CD4-positive, CD25-positive, alpha-beta regulatory T cell (primary cell): Measurements from ENCODE around the gene OPCML. TPM values are rescaled to one million over a fixed set of nuclear protein-coding genes. Genes with fewer than 3 reads are reported as not detected.
A peak's percentile ranks its signal among the peaks of the same experiment; 100 is the strongest.

Source experiments
- ATAC-seq, 2 donors: fragments of 150-1000 bp; cut with Tn5 transposase; one replicate each; pipeline ENCODE4 v1.10.0; 2021; ENCODE audit warnings: low read depth in 2 of 2, moderate number of reproducible peaks in 2 of 2, moderate library complexity in 1 of 2
- DNase-seq, 3 donors: peaks; one replicate each; pipeline versions ENCODE4 v3.0.0 to v3.0.0-alpha.2; 2012 to 2022; ENCODE audit warnings: mixed read lengths in 1 of 3
- H3K27ac ChIP-seq: one replicate; pipeline ENCODE4 v1.7.0; 2013; ENCODE audit warnings: mild to moderate bottlenecking, low read length; ENCODE audit not compliant: insufficient read depth, poor library complexity, severe bottlenecking
- H3K27me3 ChIP-seq: one replicate; pipeline ENCODE4 v1.7.0; 2013; ENCODE audit warnings: low read length; ENCODE audit not compliant: control insufficient read depth, insufficient read depth
- H3K36me3 ChIP-seq: one replicate; pipeline ENCODE4 v1.7.0; 2013; ENCODE audit warnings: mild to moderate bottlenecking, low read length, moderate library complexity; ENCODE audit not compliant: control insufficient read depth, insufficient read depth
- H3K4me1 ChIP-seq: 2 replicates; pipeline ENCODE4 v1.7.0; 2013; ENCODE audit warnings: mild to moderate bottlenecking, low read length; ENCODE audit not compliant: insufficient read depth, control insufficient read depth, poor library complexity, severe bottlenecking
- H3K4me3 ChIP-seq: one replicate; pipeline ENCODE4 v1.7.0; 2013; ENCODE audit warnings: low read depth, mild to moderate bottlenecking, low read length, moderate library complexity
- H3K9me3 ChIP-seq, 2 experiments: 1 replicate in 1 of 2; 2 replicates in 1 of 2; pipeline ENCODE4 v1.7.0; 2013; ENCODE audit warnings: low read length in 2 of 2, mild to moderate bottlenecking in 1 of 2, moderate library complexity in 1 of 2; ENCODE audit not compliant: control insufficient read depth in 2 of 2
- H3K27ac Mint-ChIP-seq, 3 donors: one replicate each; pipeline ENCODE4 v1.8.0; 2020 to 2022; ENCODE audit warnings: mild to moderate bottlenecking in 3 of 3, mixed read lengths in 3 of 3, moderate library complexity in 2 of 3
- H3K27me3 Mint-ChIP-seq: one replicate; pipeline ENCODE4 v1.8.0; 2022; ENCODE audit warnings: mild to moderate bottlenecking, mixed read lengths
- H3K36me3 Mint-ChIP-seq: one replicate; pipeline ENCODE4 v1.8.0; 2020; ENCODE audit warnings: mixed read lengths
- H3K4me1 Mint-ChIP-seq, 4 donors: one replicate each; pipeline ENCODE4 v1.8.0; 2020 to 2022; ENCODE audit warnings: mixed read lengths in 4 of 4, mild to moderate bottlenecking in 1 of 4
- H3K4me3 Mint-ChIP-seq, 4 donors: one replicate each; pipeline ENCODE4 v1.8.0; 2020 to 2022; ENCODE audit warnings: mild to moderate bottlenecking in 4 of 4, mixed read lengths in 4 of 4, moderate library complexity in 3 of 4
- H3K9me3 Mint-ChIP-seq, 7 donors: one replicate each; pipeline ENCODE4 v1.8.0; 2020 to 2022; ENCODE audit warnings: mixed read lengths in 7 of 7, mild to moderate bottlenecking in 3 of 7, moderate library complexity in 2 of 7
- polyA plus RNA-seq, 4 donors: library from polyadenylated mRNA; unstranded; fragments of 300-500 nt; fragmentation: Illumina TruSeq; gene quantifications; one replicate each; pipeline ENCODE4 v1.2.3, GENCODE V29; 2021
- total RNA-seq: library from RNA; stranded (reverse); gene quantifications from one replicate; pipeline ENCODE4 v1.2.3, GENCODE V29; 2022

Gene OPCML
- total and polyA plus RNA-seq, 5 donors from 2014 or later, result not detected

DNA sequence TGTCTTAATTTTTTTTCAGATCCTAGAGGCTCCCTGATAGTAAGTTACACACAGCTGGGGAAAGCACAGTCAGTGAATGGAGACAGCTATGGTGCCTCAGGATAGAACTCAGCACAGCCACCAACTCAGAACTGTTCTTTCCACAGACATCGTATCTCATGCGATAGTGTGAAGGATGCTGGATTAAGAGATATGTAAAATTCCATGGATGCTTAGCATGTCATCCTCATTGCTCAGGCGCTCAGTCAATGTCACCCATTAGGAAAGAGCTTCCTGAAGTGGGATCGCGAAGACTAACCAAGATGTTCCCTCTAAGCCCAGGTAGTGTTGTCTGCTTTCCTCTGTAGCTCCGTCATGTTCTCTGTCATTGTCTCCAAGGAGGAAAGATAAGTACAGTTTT lies 1000.4 kb downstream of the OPCML start:
- Histone ChIP-seq H3K4me3 (no peak overlapping the region), H3K36me3 (no peaks in the 10 kb centered on the region), H3K27me3 (no peaks in the 10 kb centered on the region), H3K27ac (no peak overlapping the region), H3K4me1 (no peaks in the 10 kb centered on the region), H3K9me3 (no peaks in the 10 kb centered on the region)
- no peaks in the 10 kb centered on the region for H3K4me1 Mint-ChIP-seq
- no peaks in the 10 kb centered on the region for H3K36me3 Mint-ChIP-seq
- no peak overlapping the region for H3K27ac Mint-ChIP-seq
- DNase-seq (no peak), ATAC-seq (no peak)
- H3K27me3 Mint-ChIP-seq, result no peaks in the 10 kb centered on the region
- peaks cover 0 to 2% (median 0%) of the 10 kb centered on the region in 7 donors for H3K9me3 Mint-ChIP-seq
- no peak overlapping the region for H3K4me3 Mint-ChIP-seq

DNA sequence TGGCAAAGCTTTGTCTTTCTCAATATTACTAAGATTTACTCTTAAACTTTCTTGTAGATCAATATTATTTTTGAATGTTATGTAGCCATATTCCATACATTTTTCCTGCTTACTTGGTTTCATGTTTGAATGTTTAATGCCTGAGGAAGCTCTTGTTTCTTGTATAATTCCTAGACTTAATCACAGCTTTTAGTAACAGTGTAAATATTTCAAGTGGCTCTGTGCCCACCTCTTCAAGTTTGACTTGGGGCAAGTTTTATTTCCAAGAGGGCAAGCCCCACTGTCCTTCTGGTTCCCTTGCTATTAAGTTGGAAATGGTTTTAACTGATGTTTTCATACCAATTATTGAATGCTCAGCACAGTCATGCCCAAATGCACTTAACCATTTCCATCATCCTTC lies 1004.1 kb downstream of the OPCML start:
- H3K36me3 ChIP-seq, result no peaks in the 10 kb centered on the region
- no peak overlapping the region for H3K27ac ChIP-seq
- H3K27me3 ChIP-seq, result no peaks in the 10 kb centered on the region
- Mint-ChIP-seq H3K27ac (no peak overlapping the region), H3K27me3 (no peaks in the 10 kb centered on the region), H3K4me3 (no peak overlapping the region), H3K4me1 (no peaks in the 10 kb centered on the region), H3K36me3 (no peaks in the 10 kb centered on the region), H3K9me3 (peaks cover 0 to 6% (median 0%) of the 10 kb centered on the region in 7 donors)
- no peak for DNase-seq
- H3K9me3 ChIP-seq, result no peaks in the 10 kb centered on the region
- no peak for ATAC-seq
- no peaks in the 10 kb centered on the region for H3K4me1 ChIP-seq
- H3K4me3 ChIP-seq, result no peak overlapping the region

- Mint-ChIP-seq H3K4me3 (no peak overlapping the region), H3K9me3 (peaks cover 0 to 9% (median 2%) of the 10 kb centered on the region in 7 donors), H3K27me3 (no peaks in the 10 kb centered on the region), H3K4me1 (no peaks in the 10 kb centered on the region), H3K27ac (no peak overlapping the region), H3K36me3 (no peaks in the 10 kb centered on the region)
- no peaks in the 10 kb centered on the region for H3K4me1 ChIP-seq
- H3K27ac ChIP-seq, result no peak overlapping the region
- ATAC-seq (no peak), DNase-seq (no peak)
- H3K36me3 ChIP-seq, result no peaks in the 10 kb centered on the region
- no peaks in the 10 kb centered on the region for H3K9me3 ChIP-seq
- no peak overlapping the region for H3K4me3 ChIP-seq
- H3K27me3 ChIP-seq, result no peaks in the 10 kb centered on the region
Measured at GRCh38 chr11:132523929-132524328, 1008.4 kb downstream of the OPCML start.

- no peaks in the 10 kb centered on the region for H3K4me1 Mint-ChIP-seq
- DNase-seq, result no peak
Measured at GRCh38 chr11:132520199-132520598, 1012.1 kb downstream of the OPCML start.

DNA sequence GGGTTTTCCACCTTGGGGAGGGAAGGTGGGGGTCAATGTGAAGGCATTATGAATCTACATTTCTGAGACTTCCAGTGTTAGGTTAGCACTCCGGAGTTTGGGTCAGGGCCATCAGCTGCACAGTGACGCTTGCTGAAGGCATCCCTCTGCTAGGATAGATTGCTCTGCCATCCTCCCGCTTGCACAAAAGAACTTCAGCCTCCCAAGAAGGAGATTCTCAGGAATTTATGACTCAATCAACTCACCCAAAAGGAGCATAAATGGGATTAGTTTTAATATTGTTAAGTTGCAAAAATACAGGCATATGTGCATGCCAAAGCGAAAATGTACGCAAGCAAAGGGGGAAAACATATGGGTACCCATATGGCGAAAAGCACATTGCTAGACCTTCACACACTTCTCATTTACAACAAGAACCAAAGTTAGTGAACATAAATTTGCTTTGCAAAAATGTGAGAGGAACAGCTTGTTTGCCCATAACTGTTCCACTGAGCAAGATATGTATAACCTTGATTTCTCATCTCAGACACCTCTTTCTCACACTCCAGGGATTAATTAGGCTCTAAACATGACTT lies 1013.0 kb downstream of the OPCML start:
- Histone ChIP-seq H3K9me3 (no peaks in the 10 kb centered on the region), H3K4me3 (no peak overlapping the region), H3K27ac (no peak overlapping the region), H3K4me1 (no peaks in the 10 kb centered on the region), H3K36me3 (no peaks in the 10 kb centered on the region), H3K27me3 (no peaks in the 10 kb centered on the region)
- H3K4me1 Mint-ChIP-seq, result no peaks in the 10 kb centered on the region
- H3K27ac Mint-ChIP-seq, result no peak overlapping the region
- no peaks in the 10 kb centered on the region for H3K36me3 Mint-ChIP-seq
- H3K4me3 Mint-ChIP-seq, result no peak overlapping the region
- no peaks in the 10 kb centered on the region for H3K27me3 Mint-ChIP-seq
- DNase-seq, result no peak
- peaks cover 0 to 9% (median 4%) of the 10 kb centered on the region in 7 donors for H3K9me3 Mint-ChIP-seq
- ATAC-seq, result no peak

More at GRCh38 chr11:132520199-132520598, 1012.1 kb downstream of the OPCML start:
- Mint-ChIP-seq H3K4me3 (no peak overlapping the region), H3K9me3 (peaks cover 0 to 9% (median 4%) of the 10 kb centered on the region in 7 donors), H3K27me3 (no peaks in the 10 kb centered on the region), H3K27ac (no peak overlapping the region), H3K36me3 (no peaks in the 10 kb centered on the region)
- H3K4me3 ChIP-seq, result no peak overlapping the region
- no peaks in the 10 kb centered on the region for H3K9me3 ChIP-seq
- H3K36me3 ChIP-seq, result no peaks in the 10 kb centered on the region
- H3K27ac ChIP-seq, result no peak overlapping the region
- ATAC-seq, result no peak
- no peaks in the 10 kb centered on the region for H3K27me3 ChIP-seq
- no peaks in the 10 kb centered on the region for H3K4me1 ChIP-seq

DNA sequence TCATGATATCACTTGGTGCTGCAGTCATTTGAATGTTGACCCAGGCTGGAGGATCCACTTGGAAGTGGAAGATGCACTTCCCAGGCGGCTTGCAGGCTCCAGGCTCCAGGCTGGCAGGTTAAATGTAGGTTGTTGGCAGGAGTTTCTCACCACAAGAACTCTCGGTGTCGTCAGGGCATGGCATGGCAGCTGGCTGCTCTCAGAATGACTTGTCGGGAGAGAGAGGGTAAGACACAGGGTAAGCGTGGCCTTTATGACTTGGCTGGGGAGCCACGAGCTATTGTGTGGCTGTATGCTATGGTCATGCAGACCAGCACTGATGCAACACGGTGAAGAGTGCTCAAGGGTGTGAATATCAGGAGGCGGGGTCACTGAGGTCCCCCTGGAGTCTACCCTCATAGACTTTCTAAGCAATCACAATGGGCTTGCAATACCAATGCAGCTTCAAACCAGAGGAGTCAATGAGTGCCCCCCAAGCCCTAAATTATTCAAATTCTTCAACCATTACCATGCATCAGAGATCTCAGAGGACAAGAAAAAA lies 1027.7 kb downstream of the OPCML start:
- H3K4me1 ChIP-seq, result no peaks in the 10 kb centered on the region
- Mint-ChIP-seq H3K4me1 (no peaks in the 10 kb centered on the region), H3K36me3 (no peaks in the 10 kb centered on the region), H3K9me3 (peaks cover 3 to 12% (median 5%) of the 10 kb centered on the region in 7 donors), H3K27ac (peak overlapping the region in 1 of 3 donors; percentile 32), H3K4me3 (no peak overlapping the region), H3K27me3 (peaks cover 9% of the 10 kb centered on the region)
- no peak overlapping the region for H3K4me3 ChIP-seq
- H3K9me3 ChIP-seq, result peaks cover 0 to 1% of the 10 kb centered on the region in 2 experiments
- DNase-seq (no peak), ATAC-seq (no peak)
- no peaks in the 10 kb centered on the region for H3K36me3 ChIP-seq
- H3K27ac ChIP-seq, result no peak overlapping the region
- no peaks in the 10 kb centered on the region for H3K27me3 ChIP-seq

DNA sequence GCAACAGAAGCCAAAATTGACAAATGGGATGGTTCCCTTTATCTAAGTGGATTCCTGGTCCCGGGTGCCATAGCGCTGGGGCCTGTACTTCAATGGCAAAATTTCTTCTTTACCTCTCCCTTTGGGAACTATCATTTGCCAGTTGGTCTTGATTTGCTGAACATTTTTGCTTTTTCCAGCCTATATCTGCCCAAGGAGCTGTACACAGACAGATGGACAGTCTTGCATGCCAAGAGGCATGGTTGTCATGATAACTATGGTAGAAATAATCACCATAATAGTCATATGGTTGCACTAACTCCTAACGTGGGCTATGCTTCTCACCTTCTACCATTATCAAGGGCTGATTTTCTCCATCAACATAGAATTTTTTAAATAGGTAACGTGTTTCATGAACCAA lies 1030.9 kb downstream of the OPCML start:
- H3K4me1 ChIP-seq, result no peaks in the 10 kb centered on the region
- ATAC-seq (no peak), DNase-seq (no peak)
- no peak overlapping the region for H3K4me3 Mint-ChIP-seq
- H3K27me3 ChIP-seq, result no peaks in the 10 kb centered on the region
- H3K9me3 Mint-ChIP-seq, result peaks cover 1 to 7% (median 5%) of the 10 kb centered on the region in 7 donors
- H3K36me3 ChIP-seq, result no peaks in the 10 kb centered on the region
- H3K27ac ChIP-seq, result no peak overlapping the region
- H3K27ac Mint-ChIP-seq, result no peak overlapping the region
- peaks cover 5% of the 10 kb centered on the region for H3K27me3 Mint-ChIP-seq
- H3K36me3 Mint-ChIP-seq, result no peaks in the 10 kb centered on the region
- no peaks in the 10 kb centered on the region for H3K4me1 Mint-ChIP-seq
- H3K9me3 ChIP-seq, result no peaks in the 10 kb centered on the region
- H3K4me3 ChIP-seq, result no peak overlapping the region

DNA sequence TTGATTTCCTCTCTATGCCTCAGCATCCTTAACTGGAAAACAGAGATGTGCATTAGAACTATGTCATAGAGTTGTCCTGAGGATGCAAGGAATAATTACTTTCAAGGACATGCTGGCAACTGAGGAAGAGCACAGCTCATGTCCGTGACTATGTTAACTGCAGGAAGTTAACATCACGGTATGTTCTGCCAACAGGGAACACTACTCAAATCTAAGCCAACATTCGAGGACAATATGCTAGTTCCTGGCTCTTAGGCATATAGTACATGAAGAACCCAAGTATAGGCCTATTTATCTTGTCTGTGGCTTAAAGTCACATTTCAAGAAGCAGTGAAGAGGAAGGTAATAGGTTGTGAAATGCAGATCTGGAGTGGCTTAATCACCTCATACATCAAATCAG lies 1032.6 kb downstream of the OPCML start:
- Histone ChIP-seq H3K4me1 (no peaks in the 10 kb centered on the region), H3K27me3 (no peaks in the 10 kb centered on the region), H3K27ac (no peak overlapping the region), H3K4me3 (no peak overlapping the region), H3K36me3 (no peaks in the 10 kb centered on the region), H3K9me3 (no peaks in the 10 kb centered on the region)
- Mint-ChIP-seq H3K4me3 (no peak overlapping the region), H3K9me3 (peaks cover 3 to 7% (median 5%) of the 10 kb centered on the region in 7 donors), H3K27ac (no peak overlapping the region), H3K36me3 (no peaks in the 10 kb centered on the region), H3K27me3 (no peaks in the 10 kb centered on the region), H3K4me1 (no peaks in the 10 kb centered on the region)
- DNase-seq (no peak), ATAC-seq (no peak)
